Right hindlimb (tissue), 1 donor: Measurements from ENCODE around the gene TTF2.
A peak's percentile ranks its signal among the peaks of the same experiment; 100 is the strongest.
"Not testable (repeated sequence)": the region's sequence is repeated elsewhere in the genome, so short reads cannot be mapped to it uniquely, and the experiment has no call there.

ENCODE experiments used
- DNase-seq: peaks from one replicate; pipeline ENCODE4 v3.0.0-alpha.2; 2018

Gene TTF2

DNA sequence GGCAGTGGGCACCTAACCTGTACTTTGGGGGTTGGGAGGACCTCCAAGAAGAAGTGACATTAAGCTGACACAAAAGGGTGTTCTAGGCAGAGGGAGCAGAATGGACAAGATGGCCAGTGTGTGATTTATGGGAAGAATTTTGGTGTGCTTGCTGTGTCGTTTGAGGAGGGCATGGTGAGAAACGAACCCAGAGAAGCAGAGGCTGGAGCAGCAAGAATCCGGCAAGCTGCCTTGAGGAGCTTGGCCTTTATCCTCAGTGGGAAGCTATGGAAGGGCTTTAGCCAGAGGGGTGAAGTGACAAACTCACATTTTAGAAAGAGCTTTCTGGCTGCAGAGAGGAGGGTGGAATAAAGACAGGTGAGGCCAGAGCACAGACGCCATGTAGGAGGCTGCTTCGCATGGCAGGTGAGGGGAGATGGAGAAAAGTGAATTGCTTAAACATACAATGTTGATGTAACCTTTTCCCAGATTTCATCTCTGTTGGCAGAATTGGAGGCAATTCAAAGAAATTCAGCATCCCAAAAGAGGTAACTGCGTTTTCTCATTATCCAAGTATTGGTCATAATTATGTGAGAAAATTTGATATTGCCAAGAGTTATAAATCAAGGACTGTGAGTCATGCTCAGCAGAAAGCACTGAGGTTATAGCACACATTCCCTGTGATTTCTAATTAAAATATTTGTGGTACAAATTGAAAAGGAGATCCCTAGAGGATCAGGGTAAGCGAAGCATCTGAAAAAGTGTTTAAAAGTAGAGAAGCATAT is 34.9 kb downstream of the TTF2 start:
- no peak for DNase-seq

DNA sequence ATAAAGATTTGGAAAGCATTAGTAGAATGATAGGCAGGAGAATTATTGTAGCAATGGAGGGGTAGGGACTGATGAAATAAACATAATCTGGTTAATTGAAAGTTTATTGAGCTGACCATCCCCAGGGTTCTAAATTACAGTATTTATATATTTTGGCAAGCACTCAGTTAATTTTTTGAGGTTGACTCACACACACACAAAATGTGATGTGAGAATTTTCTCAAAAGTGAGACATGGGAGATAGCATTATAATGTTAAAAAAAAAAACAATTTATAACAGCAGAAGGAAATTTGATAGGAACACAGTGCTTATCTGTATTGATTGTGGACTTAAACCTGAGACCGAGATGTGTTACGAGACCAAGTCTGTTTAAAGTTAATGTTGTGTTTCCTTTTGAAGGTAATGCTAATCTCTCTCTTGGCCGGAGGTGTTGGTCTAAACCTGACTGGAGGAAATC is 36.9 kb downstream of the TTF2 start:
- DNase-seq, result no peak

DNA sequence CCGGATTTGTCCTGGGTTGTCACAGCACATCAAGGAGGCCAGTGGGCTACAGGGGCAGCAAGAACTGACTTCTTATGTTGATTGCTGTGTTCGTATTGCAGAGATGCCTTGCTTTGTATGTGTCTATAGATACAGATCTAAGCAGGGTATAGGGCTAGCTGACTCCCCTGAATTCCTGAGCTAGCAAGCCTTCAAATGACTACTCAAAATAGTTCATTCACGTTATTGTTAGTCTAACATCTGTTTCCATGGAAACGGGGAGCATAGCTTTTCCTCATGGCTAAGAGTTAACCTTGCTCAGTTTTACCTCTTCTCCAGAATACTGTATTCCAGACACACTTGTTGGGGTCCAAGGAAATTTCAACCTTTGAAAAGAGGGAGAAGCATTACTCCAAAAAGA is 37.3 kb downstream of the TTF2 start:
- DNase-seq, result no peak

DNA sequence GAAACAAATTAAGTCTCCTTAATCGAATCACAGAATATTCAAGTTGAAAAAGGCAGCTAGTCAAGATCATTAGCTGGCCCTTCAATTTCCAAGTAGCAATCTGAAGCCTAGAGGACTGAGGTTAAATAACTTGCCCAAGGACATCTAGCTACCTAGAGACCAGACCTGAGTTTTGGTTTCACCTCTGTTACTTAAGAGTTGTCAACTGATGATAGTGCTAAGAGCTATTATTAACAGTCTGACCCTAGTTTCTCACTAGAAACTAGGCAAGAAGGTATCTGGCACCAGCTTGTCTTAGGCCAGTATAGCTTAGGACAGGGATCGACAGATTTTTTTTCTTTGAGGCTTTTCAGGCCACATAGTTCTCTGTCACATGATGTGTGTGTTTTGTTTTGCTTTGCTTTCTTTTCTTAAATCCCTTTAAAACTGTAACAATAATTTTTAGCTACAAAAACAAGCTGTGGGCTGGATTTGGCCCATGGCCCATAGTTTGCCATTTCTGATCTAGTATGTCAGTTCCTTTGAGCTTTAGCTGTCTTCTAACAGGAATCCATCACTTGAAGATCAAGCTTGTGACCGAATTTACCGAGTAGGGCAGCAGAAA is 38.3 kb downstream of the TTF2 start:
- no peak for DNase-seq

DNA sequence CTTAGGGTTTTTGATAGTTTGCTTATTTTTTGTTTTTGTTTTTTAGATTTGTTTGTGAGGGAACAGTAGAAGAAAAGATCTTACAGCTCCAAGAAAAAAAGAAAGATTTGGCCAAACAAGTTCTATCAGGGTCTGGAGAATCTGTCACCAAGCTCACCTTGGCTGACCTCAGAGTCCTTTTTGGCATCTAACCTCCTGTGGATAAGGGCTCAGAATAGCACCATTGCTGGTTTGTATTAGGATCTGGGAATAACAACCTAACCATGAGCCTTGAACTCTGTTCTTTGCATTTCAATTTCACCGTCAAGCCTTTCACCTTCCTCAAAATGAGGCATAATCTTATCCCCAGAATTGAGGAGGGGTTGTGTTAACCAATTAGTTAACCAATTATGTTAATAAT is 41.2 kb downstream of the TTF2 start:
- no peak for DNase-seq

DNA sequence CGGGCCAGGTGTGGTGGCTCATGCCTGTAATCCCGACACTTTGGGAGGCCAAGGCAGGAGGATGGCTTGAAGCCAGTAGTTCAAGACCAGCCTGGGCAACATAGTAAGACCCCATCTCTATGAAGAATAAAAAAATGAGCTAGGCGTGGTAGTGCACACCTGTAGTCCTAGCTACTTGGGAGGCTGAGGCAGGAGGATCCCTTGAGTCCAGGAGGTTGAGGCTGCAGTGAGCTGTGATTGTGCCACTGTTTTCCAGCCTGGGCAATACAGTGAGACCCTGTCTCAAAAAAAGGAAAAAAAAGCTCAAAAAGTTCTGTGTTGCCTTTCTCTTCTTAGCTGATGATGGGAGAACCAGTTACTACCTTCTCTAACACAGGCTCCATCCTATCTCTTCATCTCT is 41.7 kb downstream of the TTF2 start:
- not testable (repeated sequence) for DNase-seq

DNA sequence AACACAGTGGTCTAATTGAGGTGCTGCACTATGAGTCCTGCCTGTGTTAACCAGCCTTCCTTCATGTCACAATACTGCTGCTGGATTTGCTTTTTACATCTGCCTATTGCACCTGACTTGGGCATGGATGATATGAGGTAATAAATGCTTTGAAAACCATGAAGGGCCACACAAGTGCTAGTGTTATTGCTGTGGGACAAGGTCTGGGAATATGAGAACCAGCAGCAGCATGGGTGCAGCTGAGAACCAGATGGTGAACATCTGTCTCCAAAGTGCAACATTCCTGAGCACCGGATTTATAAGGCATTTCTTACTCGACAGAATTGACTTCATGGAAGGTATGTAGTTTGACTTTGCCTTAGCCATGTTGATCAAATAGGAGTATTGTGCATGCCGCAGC is 44.9 kb downstream of the TTF2 start:
- no peak for DNase-seq

DNA sequence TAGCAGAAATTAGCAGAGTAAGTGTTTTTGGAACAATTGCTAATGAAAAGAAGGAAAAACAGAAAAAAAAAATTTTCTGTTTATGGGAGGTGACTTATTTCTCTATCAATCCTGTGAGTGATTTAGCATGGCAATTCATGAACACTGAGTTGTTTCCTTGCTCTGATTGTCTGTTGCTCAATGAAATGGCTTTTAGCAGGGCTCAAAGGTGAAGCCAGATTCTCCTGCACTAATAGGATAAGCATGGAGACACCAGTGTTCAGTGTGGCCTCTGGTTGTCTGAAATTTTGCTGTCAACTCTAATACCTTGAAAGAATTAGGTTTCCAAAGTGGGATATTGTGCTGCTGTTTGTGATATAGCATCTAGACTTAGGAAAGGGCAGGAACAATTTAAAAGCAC is 45.6 kb downstream of the TTF2 start:
- DNase-seq, result no peak

DNA sequence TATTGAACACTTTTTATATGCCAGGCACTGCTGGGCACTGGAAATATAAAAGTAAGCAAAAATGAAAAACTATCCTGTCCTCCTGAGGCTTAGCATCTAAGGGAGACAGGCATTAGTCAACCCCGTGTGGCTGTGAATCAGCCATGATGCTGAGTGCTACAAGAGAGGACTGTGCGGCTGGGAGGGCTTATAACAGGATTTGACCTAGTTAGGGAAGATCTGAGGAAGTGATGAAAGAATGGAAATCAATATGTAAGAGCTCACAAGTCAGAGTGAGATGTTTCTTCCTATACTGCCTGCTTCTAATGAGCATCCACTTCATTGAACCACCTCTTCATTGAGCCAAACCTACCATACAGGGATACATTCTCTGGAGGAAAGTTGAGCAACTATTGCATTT is 46.4 kb downstream of the TTF2 start:
- no peak for DNase-seq

DNA sequence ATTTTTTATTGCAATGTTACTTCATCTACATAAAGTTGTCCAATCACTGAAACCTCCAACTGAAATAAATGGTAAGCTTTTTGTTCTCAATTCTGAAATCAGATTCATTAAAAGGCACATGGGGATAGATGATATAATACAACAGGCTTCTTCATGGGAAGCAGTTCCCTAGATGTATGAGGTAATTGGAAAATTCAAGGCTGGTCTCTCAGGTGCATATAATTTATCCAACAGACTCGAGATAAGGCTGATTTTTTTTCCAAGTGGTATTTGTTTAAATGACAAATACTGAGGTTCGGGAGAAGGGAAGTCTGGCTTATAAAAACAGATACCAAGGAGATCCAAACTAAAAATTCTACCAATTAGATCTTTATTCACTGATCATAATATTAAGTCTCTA is 47.2 kb downstream of the TTF2 start:
- DNase-seq, result no peak

DNA sequence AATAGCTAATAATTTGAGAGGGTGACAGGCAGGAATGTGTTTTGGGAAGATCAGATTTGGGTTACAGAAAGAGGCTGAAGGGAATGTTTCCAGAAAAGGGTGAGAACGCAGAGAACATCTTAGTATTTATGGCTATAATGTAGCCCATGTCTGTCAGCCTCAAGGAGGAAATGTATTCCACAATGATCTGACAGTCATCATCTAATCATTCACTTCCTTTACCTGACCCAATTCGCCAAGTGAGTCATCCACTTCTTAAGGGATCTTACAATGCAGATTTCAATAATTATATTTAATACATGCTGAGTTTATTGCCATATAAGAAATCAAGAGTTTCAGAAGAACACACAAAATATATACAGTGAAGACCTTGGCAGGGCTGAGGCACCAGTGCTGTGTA is 50.6 kb downstream of the TTF2 start:
- no peak for DNase-seq

DNA sequence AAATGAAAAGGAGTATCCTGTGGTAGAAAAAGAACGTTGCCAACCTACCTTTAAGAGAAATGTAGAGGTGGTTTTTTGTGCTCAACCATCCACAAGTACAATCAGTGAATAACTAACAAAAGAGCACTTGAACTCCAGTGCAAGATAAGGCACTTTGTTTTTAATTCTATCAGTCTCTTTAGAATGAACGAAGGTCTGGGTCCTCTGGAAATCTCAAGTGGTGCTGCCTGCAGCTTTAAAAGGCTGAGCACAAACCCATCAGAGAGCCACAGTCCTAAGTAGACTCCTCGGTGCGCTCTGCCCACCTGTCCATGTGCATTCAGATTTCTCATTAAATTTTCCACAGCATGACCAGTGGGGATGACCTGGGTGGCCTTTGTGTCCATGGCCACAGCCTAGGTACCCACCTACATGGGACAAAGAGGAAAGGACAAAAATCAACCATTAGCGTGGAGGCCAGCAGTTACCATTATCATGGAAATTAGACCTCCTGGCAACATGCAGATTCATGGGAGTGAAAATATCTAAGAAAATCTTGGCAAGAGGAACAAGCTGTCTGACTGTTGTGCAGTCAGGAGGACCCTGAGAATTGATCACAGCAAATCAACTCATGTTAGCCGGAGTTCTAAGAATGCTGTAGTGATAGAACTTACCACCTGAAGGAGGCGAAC is 52.1 kb downstream of the TTF2 start:
- DNase-seq, result no peak

DNA sequence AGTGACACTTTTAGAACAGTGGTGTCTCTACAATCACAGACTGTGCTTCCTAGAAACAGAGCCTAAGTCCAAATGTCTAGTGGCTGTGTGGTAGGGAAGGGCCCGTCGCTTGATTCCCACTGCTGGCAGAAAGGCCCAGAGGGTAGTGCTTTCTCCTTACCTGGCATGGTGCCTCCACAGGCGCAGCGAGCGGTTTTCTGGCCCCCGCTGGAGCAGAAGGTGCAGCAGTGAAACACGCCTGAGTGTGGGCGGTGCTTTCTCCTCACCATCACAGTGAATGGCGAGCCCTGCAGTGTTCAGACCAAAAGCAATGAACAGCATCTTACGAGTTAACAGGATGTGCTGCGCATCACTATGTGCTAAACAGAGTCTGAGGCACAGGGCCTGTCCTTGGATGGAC is 53.1 kb downstream of the TTF2 start:
- DNase-seq, result no peak

DNA sequence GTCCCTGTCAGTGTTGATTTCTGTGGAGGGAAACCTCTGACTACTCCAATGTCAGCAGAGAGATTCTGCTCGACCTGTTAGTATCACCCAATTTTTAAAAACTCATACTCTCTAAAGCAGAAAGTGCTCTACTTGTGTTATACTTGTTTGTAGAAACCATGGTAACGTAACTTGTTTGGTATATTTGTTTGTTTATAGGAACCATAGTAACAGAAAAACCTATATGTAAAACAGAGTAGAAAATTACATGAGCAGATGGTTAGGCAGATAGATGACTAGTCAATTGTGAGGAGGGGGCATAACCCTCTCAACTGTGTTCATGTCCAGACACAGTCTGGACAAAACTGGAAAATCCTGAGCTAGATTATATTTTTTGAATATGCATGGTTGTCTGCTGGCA is 54.8 kb downstream of the TTF2 start:
- no peak for DNase-seq

DNA sequence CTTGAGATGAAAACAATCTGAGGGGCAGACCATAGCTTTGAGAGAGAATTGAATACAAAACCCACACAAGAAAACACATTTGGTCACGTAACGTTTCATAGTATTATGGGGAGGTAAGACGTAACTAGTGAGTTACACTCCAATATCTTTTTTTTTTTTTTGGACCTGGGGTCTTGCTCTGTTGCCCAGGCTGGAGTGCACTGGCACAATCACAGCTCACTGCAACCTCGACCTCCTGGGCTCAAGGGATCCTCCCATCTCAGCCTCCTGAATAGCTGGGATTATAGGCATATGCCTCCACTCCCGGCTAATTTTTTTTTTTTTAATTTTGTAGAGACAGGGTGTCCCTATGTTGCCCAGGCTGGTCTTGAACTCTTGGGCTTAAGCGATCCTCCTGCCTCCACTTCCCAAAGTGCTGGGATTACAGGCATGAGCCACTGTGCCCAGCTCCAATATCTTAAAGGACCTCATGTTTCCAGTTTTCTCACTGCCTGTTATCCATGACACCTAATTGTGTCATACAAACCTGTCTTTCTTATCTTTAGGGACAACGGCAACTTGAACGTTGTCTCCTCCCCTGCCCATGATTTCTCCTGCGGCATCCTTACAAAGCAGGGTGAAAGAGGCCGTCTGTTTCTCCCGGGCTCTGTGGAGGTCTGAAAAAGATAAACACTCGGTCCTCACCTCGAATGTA is 56.1 kb downstream of the TTF2 start:
- no peak for DNase-seq

DNA sequence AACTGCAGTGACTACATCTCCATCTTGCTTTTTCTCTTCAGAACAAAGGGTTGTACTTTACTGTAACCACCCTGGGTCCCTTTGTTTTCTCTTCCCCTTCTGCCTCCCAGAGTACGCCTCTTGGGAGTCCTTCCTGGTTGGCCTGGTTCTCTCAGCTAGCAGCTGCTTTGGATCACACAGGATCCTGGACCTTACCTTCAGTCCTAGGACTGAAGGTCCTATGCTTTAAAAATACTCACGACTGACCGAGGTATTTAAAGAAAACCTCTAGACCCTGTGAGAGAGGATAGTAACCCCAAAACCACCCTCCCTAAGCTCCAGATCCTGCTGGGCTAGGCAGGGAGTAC is 56.6 kb downstream of the TTF2 start:
- no peak for DNase-seq

DNA sequence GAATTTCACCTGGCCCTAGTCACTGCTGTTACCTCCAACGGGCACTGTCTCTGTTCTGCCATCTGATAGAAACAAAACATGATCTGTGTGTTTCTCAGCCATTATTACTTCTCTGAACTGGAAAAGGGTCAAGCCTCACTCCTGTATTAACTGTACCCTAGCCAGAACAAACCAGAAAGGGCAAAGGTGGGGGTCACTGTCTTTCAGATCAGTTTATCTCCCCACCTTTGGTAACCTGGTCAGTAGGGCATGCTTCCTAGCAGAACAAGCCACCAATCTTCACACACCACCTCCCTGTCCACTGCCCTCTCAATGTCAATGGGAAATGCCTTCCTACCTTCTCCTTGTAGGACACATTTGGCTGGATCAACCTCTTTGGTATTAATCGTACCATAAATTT is 57.6 kb downstream of the TTF2 start:
- no peak for DNase-seq

DNA sequence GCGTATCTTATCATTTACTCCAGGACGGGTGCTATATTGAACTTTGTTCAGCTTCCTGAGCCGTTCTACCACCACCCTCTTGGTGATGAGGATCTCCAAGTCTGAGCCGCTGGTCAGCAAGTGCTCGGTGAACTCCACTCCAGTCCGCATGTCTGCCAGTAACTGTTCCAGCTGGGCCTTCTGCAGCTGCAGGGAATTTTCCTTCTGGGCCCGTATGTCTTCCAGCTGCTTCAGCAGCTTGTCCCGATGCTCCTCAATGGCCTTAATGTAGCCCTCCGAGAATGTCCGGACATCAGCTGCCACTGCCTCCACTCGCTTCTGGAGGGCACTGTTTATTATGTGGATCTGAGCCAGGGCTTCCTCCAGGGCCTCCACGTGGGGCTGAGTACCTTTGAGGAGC is 58.0 kb downstream of the TTF2 start:
- peak; percentile 59 for DNase-seq

DNA sequence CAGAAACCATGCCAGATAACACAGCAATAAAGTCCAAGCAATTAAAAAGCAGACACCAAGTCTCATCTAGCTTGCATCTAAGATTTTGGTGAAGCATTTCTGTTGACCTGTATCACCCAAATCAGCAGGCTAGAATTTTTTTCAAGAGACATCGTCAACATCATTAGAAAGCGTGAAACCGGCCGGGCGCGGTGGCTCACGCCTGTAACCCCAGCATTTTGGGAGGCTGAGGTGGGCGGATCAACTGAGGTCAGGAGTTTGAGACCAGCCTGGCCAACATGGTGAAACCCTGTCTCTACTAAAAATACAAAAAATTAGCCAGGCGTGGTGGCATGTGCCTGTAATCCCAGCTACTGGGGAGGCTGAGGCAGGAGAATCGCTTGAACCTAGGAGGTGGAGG is 59.0 kb downstream of the TTF2 start:
- not testable (repeated sequence) for DNase-seq

DNA sequence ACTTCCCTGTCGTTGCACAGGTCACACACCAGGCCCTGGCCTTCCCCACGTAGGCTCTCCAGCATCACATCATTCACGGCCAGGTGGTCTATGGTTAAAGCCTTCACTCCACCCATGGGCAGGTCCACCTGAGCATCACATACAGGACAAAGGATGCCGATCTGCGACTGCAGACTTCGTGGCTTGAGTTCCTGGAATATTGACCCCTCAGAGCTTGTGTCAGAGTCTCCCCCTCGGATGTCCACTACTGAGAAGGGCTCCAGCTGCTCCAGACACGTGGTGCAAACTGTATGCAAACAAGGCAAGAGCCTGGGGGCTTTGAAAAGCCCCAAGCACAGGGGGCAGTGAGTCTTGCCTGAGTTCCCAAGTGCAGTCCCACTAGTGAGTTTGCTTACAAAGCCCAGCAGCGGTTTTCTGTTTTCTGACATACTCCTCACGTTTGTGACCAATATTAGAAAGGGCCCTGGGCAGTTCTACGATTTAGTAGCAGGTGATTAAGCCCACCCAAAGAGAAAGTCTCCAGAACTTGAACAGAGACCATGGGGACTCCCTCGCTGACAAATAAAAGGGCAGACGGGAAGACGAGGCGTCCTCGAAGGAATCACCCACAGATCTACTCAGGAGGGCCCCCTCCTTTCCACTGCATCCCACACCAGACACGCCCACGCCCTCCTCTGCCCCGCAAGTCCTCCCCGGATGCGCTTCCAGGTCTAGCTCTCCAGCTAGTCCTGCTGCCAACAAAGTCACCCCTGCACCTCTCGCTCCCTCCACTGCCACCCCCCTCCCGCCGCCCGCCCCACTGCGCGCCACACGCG is 60.9 kb downstream of the TTF2 start:
- DNase-seq, result peak; percentile 26

DNA sequence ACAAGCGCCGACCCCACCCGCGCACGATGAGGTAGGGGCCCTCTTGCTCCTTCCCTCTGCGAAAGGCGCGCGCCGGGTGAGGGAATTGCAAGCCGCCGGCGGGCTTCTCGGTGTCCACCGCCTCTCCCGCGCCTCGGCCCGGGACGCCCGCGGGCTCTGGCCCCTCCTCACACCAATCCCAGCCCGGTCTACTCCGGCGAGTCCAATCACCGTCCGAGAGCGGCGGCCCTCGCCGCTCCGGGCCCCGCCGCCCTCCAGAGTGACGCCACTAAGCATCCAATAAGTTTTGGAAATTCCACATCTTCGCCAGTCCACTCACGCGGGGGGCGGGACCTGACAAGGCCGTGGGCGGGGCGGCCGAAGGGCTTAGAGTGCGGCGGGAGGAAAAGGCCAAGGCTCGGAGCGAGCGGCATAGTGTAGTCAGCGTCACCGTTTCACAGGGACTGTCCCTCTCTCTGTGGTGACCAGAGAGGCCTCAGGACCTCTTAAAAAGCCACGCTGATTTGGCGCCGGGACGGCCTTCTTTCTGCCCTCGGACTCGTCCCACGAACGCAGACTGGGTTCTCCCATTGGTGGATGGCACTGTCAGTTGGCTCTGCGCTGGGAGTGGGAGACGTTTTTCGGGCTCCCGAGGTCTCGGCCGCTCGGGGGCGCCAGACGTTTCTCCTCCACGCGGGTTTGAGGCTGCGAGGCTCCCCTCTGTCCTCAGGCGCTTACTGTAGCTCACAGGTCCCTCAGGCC is 61.6 kb downstream of the TTF2 start, which contains the start of gene TRIM45:
TSS of gene TRIM45 (minus strand) at position 161 of the 741 bp plus-strand sequence. CDS start 548 bp downstream, outside the sequence.
- peak; percentile 98 for DNase-seq
